ENCODE results near the gene FMNL2. TPM values are rescaled to one million over a fixed set of nuclear protein-coding genes. Genes with fewer than 3 reads are reported as not detected.

The FMNL2 gene
- total and polyA plus RNA-seq, 2 experiments from 2014 or later = 16.5 to 45.4 TPM

DNA sequence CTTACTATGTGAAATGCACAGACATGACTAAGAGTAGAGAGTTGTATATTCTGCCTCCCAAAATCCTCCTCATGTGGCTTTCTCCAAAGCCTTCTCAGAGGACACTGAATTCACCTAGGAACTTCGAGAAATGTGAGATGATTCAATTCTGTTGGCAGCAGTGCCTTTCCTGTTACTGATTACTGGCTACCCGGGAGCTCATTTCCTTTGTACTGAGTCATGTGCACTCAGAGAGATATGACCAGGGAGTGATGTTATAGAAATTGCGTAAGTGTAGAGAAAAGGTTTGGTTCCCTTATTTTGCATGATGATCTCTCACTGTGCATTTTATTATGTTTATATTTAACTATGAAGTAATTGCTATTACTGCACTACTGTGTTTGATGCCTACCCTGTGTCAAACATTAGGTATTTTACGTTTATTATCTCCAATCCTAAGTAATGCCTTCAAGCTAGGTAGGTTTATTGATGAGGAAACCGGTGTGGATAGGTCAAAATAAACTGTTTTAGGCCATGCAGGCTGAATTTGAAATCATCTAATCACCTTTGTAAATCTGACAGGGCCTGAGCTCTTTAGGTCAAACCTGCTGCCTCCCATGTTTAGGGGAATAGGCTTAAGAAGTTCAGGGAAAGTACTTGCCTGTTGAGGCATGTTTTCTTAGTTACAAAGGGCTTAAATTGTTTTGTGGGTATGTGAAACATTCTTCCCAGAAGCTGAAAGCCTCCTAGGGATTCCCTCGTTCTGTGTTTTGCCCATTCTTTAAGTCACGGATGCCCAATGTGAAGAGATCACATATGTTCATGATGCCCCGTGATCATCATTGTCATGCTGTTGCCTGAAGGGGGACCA is 86.8 kb downstream of the FMNL2 start:
- Mint-ChIP-seq H3K9me3 (no peaks in the 10 kb centered on the region), H3K27me3 (ENCODE audit: insufficient read depth, low read depth, poor library complexity) (peaks cover 2% of the 10 kb centered on the region), H3K4me3 (no peak overlapping the region), H3K36me3 (ENCODE audit: low read depth) (no peaks in the 10 kb centered on the region), H3K27ac (peak overlapping the region; percentile 41; the same call in 1 of the 2 replicates), H3K4me1 (peaks cover 68% of the 10 kb centered on the region)
- peak overlapping the region; percentile 15; the same call in 1 of the 2 replicates for H3K27ac ChIP-seq (ENCODE audit: low read depth)
- no peak overlapping the region for H3K4me2 ChIP-seq
- H3K4me3 ChIP-seq = no peak overlapping the region
- no peaks in the 10 kb centered on the region for H3K27me3 ChIP-seq (ENCODE audit: insufficient read depth)
- peaks cover 5% of the 10 kb centered on the region; the same call in 1 of the 2 replicates for H4K20me1 ChIP-seq (replicated peaks; ENCODE audit: insufficient read depth)
- H3K36me3 ChIP-seq (ENCODE audit: insufficient read depth) = no peaks in the 10 kb centered on the region; the same call in 1 of the 2 replicates
- DNase-seq (ENCODE audit: low spot score) = no peak
- no peak for ATAC-seq
- peaks cover 90% of the 10 kb centered on the region for H3K79me2 ChIP-seq (replicated peaks; ENCODE audit: insufficient read depth)
- no peak for TF ChIP-seq ZNF114 (CRISPR knock-in tag; IDR thresholded peaks at IDR 0.05)
- TF ChIP-seq EZH2phosphoT487 (IDR thresholded peaks at IDR 0.05; ENCODE audit: unreplicated experiment) = no peak
- no peak for TF ChIP-seq CREB1 (CRISPR knock-in tag; IDR thresholded peaks at IDR 0.05; ENCODE audit: low read depth)
- no peak for TF ChIP-seq POLR2AphosphoS5 (IDR thresholded peaks at IDR 0.05; ENCODE audit: low read depth)
- TF ChIP-seq, protein P1, sequence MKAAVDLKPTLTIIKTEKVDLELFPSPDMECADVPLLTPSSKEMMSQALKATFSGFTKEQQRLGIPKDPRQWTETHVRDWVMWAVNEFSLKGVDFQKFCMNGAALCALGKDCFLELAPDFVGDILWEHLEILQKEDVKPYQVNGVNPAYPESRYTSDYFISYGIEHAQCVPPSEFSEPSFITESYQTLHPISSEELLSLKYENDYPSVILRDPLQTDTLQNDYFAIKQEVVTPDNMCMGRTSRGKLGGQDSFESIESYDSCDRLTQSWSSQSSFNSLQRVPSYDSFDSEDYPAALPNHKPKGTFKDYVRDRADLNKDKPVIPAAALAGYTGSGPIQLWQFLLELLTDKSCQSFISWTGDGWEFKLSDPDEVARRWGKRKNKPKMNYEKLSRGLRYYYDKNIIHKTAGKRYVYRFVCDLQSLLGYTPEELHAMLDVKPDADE (IDR thresholded peaks at IDR 0.05) = no peak
- TF ChIP-seq, protein P2, sequence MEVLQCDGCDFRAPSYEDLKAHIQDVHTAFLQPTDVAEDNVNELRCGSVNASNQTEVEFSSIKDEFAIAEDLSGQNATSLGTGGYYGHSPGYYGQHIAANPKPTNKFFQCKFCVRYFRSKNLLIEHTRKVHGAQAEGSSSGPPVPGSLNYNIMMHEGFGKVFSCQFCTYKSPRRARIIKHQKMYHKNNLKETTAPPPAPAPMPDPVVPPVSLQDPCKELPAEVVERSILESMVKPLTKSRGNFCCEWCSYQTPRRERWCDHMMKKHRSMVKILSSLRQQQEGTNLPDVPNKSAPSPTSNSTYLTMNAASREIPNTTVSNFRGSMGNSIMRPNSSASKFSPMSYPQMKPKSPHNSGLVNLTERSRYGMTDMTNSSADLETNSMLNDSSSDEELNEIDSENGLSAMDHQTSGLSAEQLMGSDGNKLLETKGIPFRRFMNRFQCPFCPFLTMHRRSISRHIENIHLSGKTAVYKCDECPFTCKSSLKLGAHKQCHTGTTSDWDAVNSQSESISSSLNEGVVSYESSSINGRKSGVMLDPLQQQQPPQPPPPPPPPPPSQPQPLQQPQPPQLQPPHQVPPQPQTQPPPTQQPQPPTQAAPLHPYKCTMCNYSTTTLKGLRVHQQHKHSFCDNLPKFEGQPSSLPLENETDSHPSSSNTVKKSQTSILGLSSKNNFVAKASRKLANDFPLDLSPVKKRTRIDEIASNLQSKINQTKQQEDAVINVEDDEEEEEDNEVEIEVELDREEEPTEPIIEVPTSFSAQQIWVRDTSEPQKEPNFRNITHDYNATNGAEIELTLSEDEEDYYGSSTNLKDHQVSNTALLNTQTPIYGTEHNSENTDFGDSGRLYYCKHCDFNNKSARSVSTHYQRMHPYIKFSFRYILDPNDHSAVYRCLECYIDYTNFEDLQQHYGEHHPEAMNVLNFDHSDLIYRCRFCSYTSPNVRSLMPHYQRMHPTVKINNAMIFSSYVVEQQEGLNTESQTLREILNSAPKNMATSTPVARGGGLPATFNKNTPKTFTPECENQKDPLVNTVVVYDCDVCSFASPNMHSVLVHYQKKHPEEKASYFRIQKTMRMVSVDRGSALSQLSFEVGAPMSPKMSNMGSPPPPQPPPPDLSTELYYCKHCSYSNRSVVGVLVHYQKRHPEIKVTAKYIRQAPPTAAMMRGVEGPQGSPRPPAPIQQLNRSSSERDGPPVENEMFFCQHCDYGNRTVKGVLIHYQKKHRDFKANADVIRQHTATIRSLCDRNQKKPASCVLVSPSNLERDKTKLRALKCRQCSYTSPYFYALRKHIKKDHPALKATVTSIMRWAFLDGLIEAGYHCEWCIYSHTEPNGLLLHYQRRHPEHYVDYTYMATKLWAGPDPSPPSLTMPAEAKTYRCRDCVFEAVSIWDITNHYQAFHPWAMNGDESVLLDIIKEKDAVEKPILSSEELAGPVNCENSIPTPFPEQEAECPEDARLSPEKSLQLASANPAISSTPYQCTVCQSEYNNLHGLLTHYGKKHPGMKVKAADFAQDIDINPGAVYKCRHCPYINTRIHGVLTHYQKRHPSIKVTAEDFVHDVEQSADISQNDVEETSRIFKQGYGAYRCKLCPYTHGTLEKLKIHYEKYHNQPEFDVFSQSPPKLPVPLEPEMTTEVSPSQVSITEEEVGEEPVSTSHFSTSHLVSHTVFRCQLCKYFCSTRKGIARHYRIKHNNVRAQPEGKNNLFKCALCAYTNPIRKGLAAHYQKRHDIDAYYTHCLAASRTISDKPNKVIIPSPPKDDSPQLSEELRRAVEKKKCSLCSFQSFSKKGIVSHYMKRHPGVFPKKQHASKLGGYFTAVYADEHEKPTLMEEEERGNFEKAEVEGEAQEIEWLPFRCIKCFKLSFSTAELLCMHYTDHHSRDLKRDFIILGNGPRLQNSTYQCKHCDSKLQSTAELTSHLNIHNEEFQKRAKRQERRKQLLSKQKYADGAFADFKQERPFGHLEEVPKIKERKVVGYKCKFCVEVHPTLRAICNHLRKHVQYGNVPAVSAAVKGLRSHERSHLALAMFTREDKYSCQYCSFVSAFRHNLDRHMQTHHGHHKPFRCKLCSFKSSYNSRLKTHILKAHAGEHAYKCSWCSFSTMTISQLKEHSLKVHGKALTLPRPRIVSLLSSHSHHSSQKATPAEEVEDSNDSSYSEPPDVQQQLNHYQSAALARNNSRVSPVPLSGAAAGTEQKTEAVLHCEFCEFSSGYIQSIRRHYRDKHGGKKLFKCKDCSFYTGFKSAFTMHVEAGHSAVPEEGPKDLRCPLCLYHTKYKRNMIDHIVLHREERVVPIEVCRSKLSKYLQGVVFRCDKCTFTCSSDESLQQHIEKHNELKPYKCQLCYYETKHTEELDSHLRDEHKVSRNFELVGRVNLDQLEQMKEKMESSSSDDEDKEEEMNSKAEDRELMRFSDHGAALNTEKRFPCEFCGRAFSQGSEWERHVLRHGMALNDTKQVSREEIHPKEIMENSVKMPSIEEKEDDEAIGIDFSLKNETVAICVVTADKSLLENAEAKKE (CRISPR knock-in tag; IDR thresholded peaks at IDR 0.05) = no peak
- peaks cover 53% of the 10 kb centered on the region for H3K4me1 ChIP-seq (ENCODE audit: insufficient read depth)
- H2AFZ ChIP-seq = no peak overlapping the region
- no peaks in the 10 kb centered on the region for H3F3A ChIP-seq (replicated peaks; ENCODE audit: low read depth)
- no peaks in the 10 kb centered on the region for H3K9me2 ChIP-seq (ENCODE audit: insufficient read depth)
